ENCODE results near the gene PDZD7. TPM values are rescaled to one million over a fixed set of nuclear protein-coding genes. Genes with fewer than 3 reads are reported as not detected.

Gene PDZD7
- polyA plus RNA-seq, 10 donors = 0.43 to 1.5 (median 1.2) TPM

DNA sequence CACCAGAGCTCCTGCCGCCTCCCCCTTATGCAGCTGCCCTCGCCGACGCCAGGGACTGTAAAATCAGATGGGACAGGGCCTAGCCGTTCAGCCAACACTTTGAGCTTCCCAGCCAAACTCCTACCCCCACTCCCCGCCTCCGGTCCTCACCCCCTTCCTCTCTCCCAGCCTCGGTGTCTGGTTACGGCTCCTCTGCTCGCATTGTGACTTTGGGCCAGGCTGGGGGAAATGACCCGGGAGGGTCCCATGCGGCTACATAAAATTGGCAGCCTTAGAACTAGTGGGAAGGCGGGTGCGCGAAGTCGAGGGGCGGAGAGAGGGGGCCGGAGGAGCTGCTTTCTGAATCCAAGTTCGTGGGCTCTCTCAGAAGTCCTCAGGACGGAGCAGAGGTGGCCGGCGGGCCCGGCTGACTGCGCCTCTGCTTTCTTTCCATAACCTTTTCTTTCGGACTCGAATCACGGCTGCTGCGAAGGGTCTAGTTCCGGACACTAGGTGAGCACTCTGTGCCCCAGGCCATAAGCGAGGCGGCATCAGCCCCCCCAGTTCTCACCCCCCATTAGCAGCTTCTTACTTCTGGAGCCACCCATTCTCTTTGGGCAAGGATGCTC lies 30.8 kb upstream of the PDZD7 start, which contains the start of gene KAZALD1:
TSS of gene KAZALD1 (plus strand) at position 366 of the 608 bp plus-strand sequence. CDS start 604 bp downstream, outside the sequence.
- DNase-seq = peak; percentile 88 to 98 (median 96)

DNA sequence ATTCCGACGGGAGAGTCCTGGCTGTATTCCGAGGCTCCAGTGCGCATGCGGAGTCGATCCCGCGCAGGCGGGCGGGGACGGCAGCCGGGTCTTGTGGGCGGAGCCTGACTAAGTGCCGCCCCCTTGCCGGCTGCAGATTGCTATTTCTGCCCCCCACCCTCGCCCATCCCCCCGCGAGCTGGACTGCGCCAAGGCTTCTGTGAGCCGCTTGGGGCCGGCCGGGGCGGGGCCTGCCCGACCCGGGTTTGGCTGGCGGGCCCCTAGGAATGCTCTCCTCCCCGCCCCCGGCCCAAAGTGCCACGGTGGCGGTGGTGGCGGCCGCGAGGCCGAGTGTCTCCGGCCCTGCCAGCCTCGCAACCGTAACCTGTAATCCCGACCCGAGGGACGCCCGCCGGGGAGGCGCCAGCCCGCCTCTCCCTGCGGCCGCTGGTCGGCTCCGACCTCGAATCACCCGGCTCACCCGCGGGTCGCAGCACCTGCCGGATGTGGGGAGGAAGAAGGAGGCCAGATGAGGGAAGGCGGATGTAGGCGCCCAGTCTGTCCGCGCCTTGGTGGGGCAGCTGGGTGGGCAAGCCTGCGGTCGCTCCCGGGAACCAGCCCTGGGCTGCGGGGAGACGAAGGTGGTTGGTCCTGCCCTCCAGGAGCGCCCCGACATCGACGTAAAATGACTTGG lies 30.2 kb upstream of the PDZD7 start:
- DNase-seq = peak; percentile 96 to 98 (median 98)

DNA sequence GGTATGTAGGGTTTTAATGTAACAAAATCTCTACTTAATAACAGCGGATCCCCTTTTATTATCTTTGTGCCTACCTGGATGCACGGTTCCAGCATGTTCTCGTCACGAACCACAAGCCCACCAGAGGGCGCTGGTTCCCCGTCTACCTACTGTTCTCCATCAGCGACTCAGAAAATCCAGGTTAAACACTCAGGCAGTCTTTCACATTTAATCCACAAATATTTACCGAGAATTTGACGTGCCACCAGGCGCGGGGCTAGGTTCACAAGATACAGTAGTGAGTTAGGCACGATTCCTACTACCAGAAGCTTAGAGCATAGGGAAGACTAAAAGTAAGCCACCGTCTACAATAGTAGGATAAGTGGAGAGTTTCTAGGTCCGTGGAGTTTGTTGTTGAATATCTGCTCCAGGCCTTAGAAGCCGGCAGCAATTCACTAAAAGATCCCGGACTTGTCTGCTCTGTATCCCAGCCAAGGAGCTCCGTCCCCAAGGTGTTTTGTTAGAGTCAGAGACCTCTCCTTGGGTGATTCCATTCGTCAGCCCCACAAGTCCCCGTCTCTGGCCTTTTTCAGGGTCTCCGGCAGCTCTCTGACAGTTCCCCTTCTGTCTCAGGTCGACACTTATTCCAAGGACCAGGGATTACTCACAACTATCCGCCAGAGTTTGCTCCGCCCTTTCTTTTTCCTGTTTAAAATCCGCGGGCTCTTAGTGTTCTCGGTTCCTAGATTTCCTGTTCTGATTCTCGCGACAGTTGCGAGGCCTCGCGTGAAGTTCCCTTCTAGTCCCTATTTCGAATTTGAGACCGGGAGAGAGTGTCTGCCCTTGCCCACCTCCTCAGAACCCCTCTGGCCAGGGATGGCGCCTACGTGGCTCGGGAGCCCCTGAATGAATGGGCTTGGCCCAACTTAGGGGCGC lies 29.4 kb upstream of the PDZD7 start:
- DNase-seq = peak; percentile 96 to 98 (median 97)

DNA sequence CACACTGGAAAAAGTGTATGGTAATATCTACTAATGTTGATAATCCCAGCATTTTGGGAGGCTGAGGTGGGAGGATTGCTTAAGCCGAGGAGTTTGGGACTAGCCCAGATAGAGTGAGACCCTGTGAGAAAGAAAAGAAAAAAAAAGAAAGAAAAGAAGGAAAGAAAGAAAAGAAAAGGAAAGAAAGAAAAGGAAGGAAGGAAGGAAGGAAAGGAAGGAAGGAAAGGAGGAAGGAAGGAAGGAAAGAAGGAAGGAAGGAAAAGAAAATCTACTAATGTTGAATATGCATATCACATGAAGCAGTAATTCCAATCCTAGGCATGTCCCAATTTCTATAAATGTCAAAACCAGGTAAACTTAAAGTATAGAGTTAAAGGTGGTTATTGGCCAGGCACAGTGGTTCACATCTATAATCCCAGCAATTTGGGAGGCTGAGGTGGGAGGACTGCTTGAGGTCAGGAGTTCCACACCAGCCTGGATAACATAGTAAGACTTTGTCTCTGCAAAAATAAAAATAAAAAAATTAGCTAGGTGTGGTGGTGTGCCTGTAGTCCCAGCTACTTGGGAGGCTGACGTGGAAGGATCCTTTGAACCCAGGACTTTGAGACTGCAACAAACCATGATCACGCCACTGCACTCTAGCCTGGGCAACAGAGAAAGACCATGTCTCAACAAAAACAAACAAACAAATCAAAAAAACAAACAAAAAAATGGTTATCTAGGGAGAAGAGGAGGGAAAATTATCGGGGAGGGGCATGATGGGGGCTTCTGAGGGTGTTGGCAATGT lies 25.6 kb upstream of the PDZD7 start:
- no peak for DNase-seq

DNA sequence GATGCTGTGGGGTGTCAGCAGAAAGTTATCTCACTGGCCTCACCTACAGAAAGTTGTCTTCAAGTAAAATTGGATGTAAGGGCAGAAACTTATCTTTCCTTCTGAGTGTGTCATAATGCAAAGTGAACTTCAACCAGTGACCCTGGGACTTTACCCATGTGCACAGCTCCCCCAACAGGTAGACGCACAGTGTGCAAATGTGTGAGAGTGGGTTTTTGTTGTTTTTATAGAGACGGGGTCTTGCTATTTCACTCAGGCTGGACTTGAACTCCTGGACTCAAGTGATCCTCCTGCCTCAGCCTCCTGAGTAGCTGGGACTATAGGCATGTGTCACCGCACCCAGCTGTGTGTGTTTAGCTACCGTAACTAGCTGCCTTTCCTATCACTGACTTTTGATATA lies 24.5 kb upstream of the PDZD7 start:
- no peak for DNase-seq

DNA sequence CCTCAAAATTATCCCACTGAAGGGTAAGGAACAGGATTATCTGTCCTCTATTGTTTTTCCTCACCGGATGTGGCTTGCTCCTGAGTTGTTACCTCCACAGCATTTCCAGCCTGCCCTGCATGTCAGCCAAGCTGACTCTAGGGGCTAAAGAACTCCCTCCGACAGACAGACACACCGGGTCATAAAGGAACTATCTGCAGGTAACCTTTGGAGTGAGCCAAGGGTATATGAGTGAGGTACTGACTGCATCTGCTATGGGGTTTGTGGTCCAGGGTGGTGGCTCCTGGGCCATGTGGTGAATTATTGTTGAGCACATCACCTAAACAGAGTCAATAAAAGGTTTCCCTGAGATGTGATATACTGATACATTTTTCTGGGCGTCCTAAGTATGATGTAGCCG lies 23.9 kb upstream of the PDZD7 start:
- no peak for DNase-seq

DNA sequence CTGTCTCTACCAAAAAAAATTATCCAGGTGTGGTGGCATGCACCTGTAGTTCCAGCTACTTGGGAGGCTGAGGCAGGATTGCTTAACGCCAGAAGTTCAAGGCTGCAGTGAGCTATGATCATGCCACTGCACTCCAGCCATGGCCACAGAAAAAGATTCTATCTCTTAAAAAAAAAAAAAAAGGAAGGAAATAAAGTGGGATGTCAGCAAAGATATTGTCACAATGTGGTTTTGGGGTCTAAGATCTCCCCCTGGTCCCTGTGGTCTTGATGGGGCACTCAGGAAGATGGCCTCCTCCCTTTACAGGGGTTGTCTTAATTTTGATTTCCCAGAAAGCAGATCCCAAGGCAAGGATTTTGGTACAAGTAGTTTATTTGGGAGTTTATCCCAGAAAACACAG lies 23.4 kb upstream of the PDZD7 start:
- DNase-seq = no peak

DNA sequence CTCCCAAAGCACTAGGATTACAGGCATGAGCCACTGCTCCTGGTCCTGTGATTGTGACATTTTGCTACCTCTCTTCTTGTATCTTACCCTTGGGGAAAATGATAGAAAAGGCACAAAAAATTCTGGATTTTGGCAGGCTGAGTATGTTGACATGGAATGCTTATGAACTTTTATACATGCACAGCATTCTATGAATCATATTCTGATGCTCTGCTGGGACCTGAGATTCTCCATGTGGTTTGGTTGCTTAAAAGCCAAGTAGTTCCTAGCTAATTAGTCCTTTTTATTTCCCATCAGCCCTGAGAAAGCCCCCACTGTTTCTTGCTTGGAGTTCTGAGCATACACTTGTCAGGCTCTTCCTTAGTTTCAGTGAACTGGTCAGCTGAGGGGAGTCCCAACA lies 22.6 kb upstream of the PDZD7 start:
- no peak for DNase-seq

DNA sequence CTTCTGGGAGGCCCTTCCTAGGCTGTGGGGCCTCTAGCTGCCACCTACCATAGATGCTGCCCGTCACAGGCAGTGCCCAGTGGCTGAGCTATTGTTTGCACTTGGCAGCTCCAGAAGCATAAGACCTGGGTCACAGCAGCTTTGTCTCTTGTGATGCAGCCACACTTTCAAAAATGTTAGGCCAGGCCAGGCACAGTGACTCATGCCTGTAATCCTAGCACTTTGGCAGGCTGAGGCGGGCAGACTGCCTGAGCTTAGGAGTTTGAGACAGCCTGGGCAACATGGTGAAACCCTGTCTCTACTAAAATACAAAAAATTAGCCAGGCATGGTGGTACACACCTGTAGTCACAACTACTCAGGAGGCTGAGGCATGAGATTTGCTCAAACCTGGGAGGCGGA lies 21.4 kb upstream of the PDZD7 start:
- no peak for DNase-seq

DNA sequence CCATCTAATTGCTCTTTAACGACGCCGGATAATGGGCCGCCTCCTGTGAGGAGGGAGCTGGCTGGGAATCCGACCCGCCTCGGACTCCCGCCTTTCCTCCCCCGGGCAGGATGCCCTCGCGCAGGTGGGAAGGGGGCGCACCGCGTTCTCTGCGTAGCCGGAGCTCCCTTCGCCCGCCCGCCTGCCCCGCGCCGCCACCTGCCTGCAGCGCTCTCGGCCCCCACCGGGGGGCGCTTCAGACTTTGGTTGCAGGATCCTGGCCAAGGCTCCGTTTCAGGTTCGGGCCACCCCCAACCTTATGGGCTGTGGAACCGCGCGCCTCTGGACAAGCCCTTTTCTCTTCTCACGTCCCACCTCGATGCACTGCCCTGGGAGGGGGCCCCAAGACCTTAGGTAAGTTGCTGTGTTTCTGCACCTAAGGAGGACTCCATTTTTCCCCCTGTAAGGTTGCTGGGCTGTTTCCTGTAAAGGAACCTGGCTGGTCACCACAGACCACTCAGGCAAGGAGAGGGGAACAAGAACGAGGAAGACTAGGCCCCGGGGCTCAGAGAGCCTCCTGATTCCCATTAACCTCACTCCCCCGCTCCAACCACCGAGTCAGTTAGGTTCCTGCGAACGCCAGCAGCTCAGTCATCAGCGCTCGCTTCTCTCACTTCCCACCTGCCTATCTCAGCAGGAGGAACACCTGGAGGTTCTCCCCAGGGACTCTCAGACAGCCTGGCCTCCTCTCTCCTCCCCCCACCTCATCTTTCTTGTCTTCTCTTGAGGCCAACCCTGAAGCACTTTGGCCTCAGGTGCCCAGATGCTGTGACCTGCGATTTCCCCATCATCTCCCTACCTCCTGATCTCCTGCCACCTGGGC lies 19.5 kb upstream of the PDZD7 start:
- peak in 2 of 3 donors; percentile 49 to 64 for DNase-seq

DNA sequence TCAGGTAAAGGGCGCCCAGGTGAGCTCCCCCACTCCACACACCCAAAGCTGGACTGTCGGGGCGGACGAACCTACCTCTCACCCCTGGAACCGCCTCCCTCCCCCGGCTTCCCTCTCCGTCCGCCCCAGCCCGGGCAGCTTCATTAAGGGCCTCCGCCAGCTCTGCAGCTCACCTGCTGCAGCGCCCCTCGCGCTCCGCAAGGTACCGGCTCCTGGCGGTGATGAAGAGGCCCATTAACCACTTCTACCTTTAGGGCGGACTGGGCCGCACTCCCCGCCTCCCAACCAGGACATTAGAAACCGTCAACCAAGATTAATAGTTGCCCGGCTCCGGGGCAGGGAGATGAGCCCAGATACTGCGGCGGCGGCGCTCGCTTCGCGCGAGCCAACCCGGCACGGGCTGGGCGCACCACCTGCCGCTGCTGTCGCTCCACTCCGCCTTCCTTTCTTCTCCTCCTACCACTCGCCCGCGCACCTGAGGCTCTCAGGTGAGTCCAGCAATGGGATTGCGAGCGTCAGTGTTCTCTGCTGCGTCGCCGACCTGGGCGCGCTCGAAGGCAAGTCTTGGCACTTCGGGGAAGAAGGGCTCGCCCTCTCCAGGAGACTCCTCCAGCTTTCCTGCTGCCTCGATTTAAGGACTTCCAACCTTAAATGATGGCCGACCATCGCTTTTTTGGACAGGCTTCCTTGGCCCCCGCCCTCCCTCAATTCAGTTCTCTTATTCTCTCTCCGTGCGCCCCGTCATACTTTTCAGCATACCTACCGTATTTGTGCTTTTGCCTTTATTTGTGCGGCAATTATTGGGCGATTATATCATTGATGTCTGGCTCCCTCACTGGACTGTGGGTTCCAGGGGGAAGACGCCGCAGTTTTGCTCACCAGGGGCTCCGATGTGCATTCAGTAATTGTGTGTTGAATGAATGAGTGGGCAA lies 17.3 kb upstream of the PDZD7 start:
- no peak for DNase-seq

DNA sequence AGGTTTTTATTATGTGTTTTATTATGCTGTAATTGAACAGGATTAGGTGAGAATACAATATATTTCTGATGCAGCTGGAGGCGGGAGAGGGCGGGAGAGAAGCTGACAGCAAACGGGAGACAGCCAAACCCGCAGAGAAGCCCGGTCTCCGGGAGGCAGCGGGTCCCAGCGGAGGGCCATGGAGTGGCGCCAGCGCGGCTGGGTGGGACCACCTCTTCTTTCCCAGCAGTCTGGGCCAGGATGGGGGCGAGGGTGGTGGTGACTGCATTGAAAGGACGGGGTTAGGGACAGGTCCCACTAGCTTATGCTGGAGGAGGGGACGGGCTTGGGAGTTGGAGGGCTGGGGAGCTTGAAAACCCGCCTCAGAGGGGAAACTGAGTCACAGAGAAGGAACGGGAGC lies 16.3 kb upstream of the PDZD7 start:
- no peak for DNase-seq

DNA sequence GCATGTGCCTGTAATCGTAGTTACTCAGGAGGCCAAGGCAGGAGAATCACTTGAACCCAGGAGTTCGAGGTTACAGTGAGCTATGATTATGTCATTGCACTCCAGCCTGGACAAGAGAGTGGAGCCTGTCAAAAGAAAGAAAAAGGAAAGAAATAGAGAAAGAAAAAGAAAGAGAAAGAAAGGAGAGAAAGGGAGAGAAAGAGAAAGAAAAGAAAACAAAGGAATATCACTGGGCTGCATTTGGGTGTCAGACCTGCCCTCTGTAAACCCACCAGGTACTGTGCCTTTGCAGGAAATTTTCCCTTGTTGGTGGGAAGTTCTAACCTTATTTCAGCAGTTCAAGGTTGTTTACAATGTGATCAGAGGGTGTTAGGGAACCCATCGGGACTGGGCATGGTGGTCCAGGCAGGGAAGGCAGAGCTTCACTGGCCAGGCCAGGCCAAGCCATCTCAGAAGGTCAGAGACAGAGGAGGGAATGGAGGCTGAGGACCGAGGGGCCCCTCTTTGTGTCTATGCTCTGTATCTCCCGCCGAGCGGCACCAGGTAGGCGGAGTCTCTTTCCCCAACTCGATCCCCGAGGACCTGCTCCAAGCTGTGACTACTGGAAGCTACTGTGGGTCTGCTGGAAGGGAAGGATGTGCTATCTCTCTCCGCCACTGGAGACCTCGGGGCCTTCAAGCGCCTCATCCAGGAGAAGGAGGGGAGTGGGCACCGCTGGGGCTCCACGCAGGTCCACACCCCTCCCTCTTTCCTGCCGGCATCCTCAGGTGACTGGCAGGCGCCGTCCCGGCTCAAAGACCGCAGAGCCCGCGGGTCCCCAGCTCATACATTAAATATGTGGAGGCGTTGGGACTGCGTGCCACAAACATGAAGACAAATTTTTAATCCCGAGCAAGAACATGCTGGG lies 15.7 kb upstream of the PDZD7 start:
- no peak for DNase-seq

DNA sequence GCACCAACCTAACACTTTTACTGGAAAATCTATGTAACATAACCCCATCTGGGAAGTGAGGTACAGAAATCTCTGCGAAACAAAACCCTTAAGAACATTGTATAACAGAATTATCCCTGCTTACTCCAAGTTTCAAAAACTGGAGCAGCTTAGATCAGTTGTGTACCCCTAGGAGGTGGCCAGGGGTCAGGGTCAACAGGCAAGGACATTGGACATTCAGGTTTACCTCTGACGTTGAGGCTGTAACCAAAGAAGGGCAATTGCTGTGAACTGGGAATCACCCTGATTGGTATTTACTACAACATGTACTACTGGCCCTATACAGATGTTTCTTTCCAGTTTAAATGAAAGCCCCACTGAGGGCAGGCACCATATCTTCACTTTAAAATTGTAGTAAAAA lies 13.2 kb upstream of the PDZD7 start:
- DNase-seq = no peak

DNA sequence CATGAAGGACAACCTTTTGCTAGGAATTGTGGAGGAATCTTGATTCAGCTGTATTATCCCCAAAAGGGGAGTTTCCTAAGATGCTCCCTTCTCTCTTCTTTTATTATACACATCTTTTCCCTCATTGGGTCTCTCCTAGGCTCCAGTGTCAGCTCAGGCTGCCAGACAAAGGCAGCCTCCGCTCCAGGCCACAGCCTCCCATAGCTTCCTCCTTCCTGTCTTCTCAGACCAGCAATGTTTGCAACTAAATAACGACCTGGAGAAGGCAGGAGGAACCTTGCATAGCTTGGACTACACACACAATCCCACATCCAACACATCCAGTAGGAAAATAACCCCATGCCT lies 12.4 kb upstream of the PDZD7 start:
- DNase-seq = no peak

DNA sequence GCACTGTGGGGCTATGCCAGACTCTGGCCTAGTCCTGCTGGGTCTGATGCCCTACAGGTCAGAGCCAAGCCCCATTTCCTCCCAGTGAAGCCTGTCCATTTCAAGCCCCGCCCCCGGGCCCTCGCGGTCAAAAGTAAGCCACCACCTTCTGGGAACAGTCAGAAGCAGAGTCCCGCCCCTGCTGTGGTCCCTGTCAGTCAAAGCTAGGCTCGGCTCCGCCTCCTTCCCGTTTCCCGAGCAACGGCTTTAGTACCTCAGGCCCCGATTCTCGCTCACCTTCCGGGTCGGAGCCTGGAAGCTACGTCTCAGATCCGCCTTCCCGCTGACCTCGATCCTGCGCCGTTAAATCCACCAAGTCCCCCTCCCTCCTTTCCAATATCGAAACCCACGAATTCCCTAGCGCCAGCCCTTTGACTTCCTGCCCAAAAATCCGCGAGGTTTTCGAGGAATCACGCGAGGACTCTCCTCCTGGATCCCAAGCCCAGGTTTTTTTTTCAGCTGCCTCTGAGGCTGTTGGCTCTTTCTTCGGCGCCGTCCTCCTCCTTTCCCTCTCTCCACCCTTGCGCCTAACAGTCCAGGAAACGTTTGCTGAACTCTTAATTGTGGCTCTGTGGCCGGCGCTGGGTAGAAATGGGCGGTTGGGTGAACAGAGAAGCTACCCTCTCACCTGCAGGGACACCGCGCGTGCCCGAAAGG lies 11.9 kb upstream of the PDZD7 start:
- DNase-seq = peak; percentile 89 to 98 (median 95)

DNA sequence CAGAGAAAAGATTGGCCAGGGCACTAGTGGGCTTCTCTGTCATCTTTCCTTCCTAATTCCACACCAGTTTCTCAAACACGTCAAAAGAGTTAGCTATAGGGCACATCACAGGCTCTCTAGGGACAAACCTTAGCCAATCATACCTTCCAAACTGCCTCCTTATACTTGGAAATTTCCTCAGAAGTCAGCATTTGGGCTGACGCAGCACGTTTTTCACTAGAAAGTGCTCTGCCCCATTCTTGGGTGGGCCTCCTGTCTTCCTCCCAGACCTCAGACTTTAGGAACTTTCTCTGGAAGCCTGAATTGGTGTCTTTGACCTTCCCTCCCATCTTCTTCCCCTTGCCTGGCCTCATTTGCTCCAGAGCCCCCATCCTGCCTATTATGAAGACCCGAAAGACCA lies 11.2 kb upstream of the PDZD7 start:
- DNase-seq = no peak

DNA sequence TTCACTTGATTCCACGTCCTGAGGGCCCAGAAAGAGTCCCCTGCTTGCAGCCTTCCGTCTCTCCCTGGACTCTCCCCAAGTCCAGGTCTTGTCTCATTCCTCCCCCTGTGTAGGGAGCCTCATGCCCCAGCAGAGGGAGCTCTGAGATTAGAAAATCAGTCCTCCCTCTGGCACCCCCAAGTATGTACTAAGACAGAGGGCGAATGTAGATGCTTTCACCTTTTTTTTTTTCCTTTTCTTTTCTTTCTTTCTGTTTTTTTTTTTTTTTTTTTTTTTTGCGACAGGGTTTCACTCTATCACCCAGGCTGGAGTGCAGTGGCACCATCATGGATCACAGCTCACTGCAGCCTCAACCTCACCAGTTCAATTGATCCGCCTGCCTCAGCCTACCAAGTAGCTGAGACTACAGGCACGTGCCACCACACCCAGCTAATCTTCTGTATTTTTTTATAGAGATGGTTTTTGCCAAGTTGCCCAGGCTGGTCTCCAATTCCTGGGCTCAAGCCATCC lies 10.4 kb upstream of the PDZD7 start:
- peak; percentile 83 to 92 (median 88) for DNase-seq
